Endothelial cell of umbilical vein (primary cell): ENCODE measurements around the gene GABRB2. TPM values are rescaled to one million over a fixed set of nuclear protein-coding genes. Genes with fewer than 3 reads are reported as not detected.

ENCODE experiments used
- BruUV-seq: library from RNA; stranded (reverse); fragments of 400-500 nt; replicated peaks from 2 replicates; lab custom pipeline; 2021; lab: Mats Ljungman, UMichigan
- CTCF ChIA-PET: fragments of 300-600, 350-600 bp; sonication (Branson Sonifier 250); formaldehyde crosslinking; loops from one replicate; lab custom pipeline; 2021; ENCODE audit warnings: antibody characterized with exemption, inconsistent platforms; lab: Charles Lee
- POLR2A ChIA-PET: fragments of 300-600, 350-600 bp; sonication (Branson Sonifier 250); formaldehyde crosslinking; loops from one replicate; lab custom pipeline; 2021; ENCODE audit warnings: antibody characterized with exemption, inconsistent platforms; lab: Charles Lee
- DNase-seq: peaks from one replicate; pipeline ENCODE4 v3.0.0-alpha.2; 2011; ENCODE audit warnings: low read depth, low spot score
- FAIRE-seq: peaks from 2 replicates; lab custom pipeline; 2011; peaks lifted over from hg19 to GRCh38; lab: Jason Lieb, UNC
- H2AFZ ChIP-seq: 2 replicates; pipeline ENCODE4 v1.6.0; 2012; ENCODE audit warnings: low read depth, low read length, control low read depth, inconsistent platforms
- H3K27ac ChIP-seq: 2 replicates; pipeline ENCODE4 v1.5.1; 2011; ENCODE audit warnings: low read depth, mild to moderate bottlenecking, control low read depth, low read length, moderate library complexity; ENCODE audit not compliant: insufficient read depth
- H3K27me3 ChIP-seq, 2 experiments: 2 replicates each; pipeline versions ENCODE4 v1.6.0 to v1.6.1; 2011; ENCODE audit warnings: low read length in 2 of 2, mixed read lengths in 1 of 2; ENCODE audit not compliant: control insufficient read depth in 2 of 2, insufficient read depth in 2 of 2
- H3K36me3 ChIP-seq, 2 experiments: 2 replicates in 1 of 2; 3 replicates in 1 of 2; pipeline ENCODE4 v1.5.1; 2011; ENCODE audit warnings: low read length in 2 of 2, mild to moderate bottlenecking in 1 of 2, moderate library complexity in 1 of 2; ENCODE audit not compliant: control insufficient read depth in 2 of 2, insufficient read depth in 2 of 2; ENCODE audit errors: extremely low read depth in 1 of 2
- H3K4me1 ChIP-seq: 3 replicates; pipeline ENCODE4 v1.5.1; 2011; ENCODE audit warnings: mild to moderate bottlenecking, low read length; ENCODE audit not compliant: control insufficient read depth, insufficient read depth; ENCODE audit errors: extremely low read depth
- H3K4me2 ChIP-seq: 2 replicates; pipeline ENCODE4 v1.6.1; 2011; ENCODE audit warnings: low read length, control low read depth, mixed read lengths; ENCODE audit not compliant: insufficient read depth
- H3K4me3 ChIP-seq, 3 experiments: fragments of 200-600 bp in 1 of 3; sonication (generic), shearing (Covaris generic) in 1 of 3; replicated peaks in 1 of 3; 2 replicates each; pipeline ENCODE4 v1.5.1; 2011 to 2016; ENCODE audit warnings: control low read depth in 3 of 3, low read length in 3 of 3, mild to moderate bottlenecking in 2 of 3, inconsistent platforms in 1 of 3, low read depth in 1 of 3, moderate library complexity in 1 of 3; ENCODE audit not compliant: insufficient read depth in 1 of 3
- H3K79me2 ChIP-seq: 2 replicates; pipeline ENCODE4 v1.6.0; 2012; ENCODE audit warnings: low read length, inconsistent platforms; ENCODE audit not compliant: control insufficient read depth, insufficient read depth
- H3K9ac ChIP-seq: replicated peaks from 2 replicates; pipeline ENCODE3; 2011; ENCODE audit warnings: low read length, control low read depth; ENCODE audit not compliant: insufficient read depth; ENCODE audit errors: extremely low read depth
- H3K9me1 ChIP-seq: replicated peaks from 3 replicates; pipeline ENCODE4 v1.6.0; 2011; ENCODE audit warnings: mild to moderate bottlenecking, low read length; ENCODE audit not compliant: control insufficient read depth, insufficient read depth; ENCODE audit errors: extremely low read depth
- H3K9me3 ChIP-seq: replicated peaks from 2 replicates; pipeline ENCODE4 v1.5.1; 2012; ENCODE audit warnings: low read length, inconsistent platforms; ENCODE audit not compliant: control insufficient read depth, insufficient read depth
- H4K20me1 ChIP-seq: replicated peaks from 2 replicates; pipeline ENCODE3; 2011; ENCODE audit warnings: mild to moderate bottlenecking, low read length; ENCODE audit not compliant: control insufficient read depth, insufficient read depth; ENCODE audit errors: extremely low read depth
- EZH2 ChIP-seq: IDR thresholded peaks from 2 replicates; pipeline ENCODE4 v1.6.1; 2012; ENCODE audit warnings: borderline replicate concordance, low read depth, mild to moderate bottlenecking, moderate library complexity, low read length, inconsistent platforms; ENCODE audit not compliant: severe bottlenecking
- FOS ChIP-seq: IDR thresholded peaks from 2 replicates; pipeline ENCODE4 v1.6.1; 2011; ENCODE audit warnings: mild to moderate bottlenecking, low read length, moderate library complexity, borderline replicate concordance; ENCODE audit not compliant: insufficient read depth
- GATA2 ChIP-seq: IDR thresholded peaks from 2 replicates; pipeline ENCODE4 v1.7.0; 2011; ENCODE audit warnings: low read depth, mild to moderate bottlenecking, moderate library complexity, mixed read lengths, low read length; ENCODE audit not compliant: insufficient read length, insufficient read depth
- JUN ChIP-seq: IDR thresholded peaks from 2 replicates; pipeline ENCODE4 v1.6.1; 2011; ENCODE audit warnings: borderline replicate concordance, low read depth; ENCODE audit not compliant: insufficient read length, insufficient read depth
- MAX ChIP-seq: IDR thresholded peaks from 2 replicates; pipeline ENCODE4 v1.6.1; 2011; ENCODE audit not compliant: insufficient read depth, insufficient read length
- MYC ChIP-seq: IDR thresholded peaks from one replicate; pipeline ENCODE4 v1.6.1; 2011; ENCODE audit warnings: mild to moderate bottlenecking, low read depth, low read length
- POLR2A ChIP-seq: IDR thresholded peaks from 2 replicates; pipeline ENCODE4 v1.6.1; 2012; ENCODE audit warnings: low read depth, mild to moderate bottlenecking, control low read depth, low read length
- POLR2AphosphoS5 ChIP-seq: IDR thresholded peaks from 2 replicates; pipeline ENCODE4 v1.6.1; 2012; ENCODE audit warnings: low read depth, mild to moderate bottlenecking, control low read depth, low read length, moderate library complexity; ENCODE audit not compliant: insufficient read depth
- dilution Hi-C: fragments of 300-500 bp; cut with MboI; formaldehyde crosslinking; loops from one replicate; pipeline ENCODE4 v1.15.0; 2019; ENCODE audit warnings: low sequenced_read_pairs; ENCODE audit not compliant: extremely low pct_ligation_motif_present
- intact Hi-C: fragments of 100-400 bp; cut with micrococcal nuclease; formaldehyde crosslinking; loops from one replicate; pipeline ENCODE4 v1.10.0; 2022
- polyA plus RNA-seq, 4 experiments: library from polyadenylated mRNA; depleted of rRNA in 3 of 4; stranded (reverse) in 3 of 4; unstranded in 1 of 4; fragments of >200 nt; gene quantifications; 2 replicates each; pipeline versions ENCODE4 v1.2.1 to v1.2.3, GENCODE V29; 2011 to 2012; ENCODE audit warnings: missing spikeins in 1 of 4
- total RNA-seq: library from RNA; stranded (reverse); gene quantifications from 2 replicates; pipeline ENCODE4 v1.2.3, GENCODE V29; 2021
- TF ChIP-seq, protein P1 (sequence below), 2 donors: IDR thresholded peaks; 1 replicate in 1 of 2; 2 replicates in 1 of 2; pipeline ENCODE4 v1.5.1; 2011; ENCODE audit warnings: low read length in 2 of 2, mild to moderate bottlenecking in 2 of 2, moderate library complexity in 2 of 2, control low read depth in 1 of 2, inconsistent platforms in 1 of 2, low read depth in 1 of 2; ENCODE audit not compliant: insufficient read depth in 1 of 2; ENCODE audit errors: extremely low read depth in 1 of 2

GABRB2 gene
- total and polyA plus RNA-seq, 2 donors (not counting 3 experiments of a cell fraction or from before 2014, with no cell fraction given): not detected

GRCh38 chr5:161269125-161269524 is 277.4 kb downstream of the GABRB2 start:
- no peak for FAIRE-seq
- Histone ChIP-seq H3K4me3 (no peak overlapping the region), H3K27me3 (no peaks in the 10 kb centered on the region), H3K79me2 (no peaks in the 10 kb centered on the region), H4K20me1 (no peaks in the 10 kb centered on the region), H3K9me1 (no peaks in the 10 kb centered on the region), H3K9me3 (peaks cover 2% of the 10 kb centered on the region), H3K9ac (no peak overlapping the region), H3K4me2 (no peak overlapping the region), H3K36me3 (no peaks in the 10 kb centered on the region), H3K27ac (no peak overlapping the region), H3K4me1 (no peaks in the 10 kb centered on the region), H2AFZ (no peak overlapping the region)
- intact Hi-C loops: no loop called here
- dilution Hi-C loops: no loop called here
- TF ChIP-seq FOS (no peak), EZH2 (no peak), JUN (no peak), POLR2A (no peak), MYC (no peak), MAX (no peak), POLR2AphosphoS5 (no peak), GATA2 (no peak)
- TF ChIP-seq, protein P1, sequence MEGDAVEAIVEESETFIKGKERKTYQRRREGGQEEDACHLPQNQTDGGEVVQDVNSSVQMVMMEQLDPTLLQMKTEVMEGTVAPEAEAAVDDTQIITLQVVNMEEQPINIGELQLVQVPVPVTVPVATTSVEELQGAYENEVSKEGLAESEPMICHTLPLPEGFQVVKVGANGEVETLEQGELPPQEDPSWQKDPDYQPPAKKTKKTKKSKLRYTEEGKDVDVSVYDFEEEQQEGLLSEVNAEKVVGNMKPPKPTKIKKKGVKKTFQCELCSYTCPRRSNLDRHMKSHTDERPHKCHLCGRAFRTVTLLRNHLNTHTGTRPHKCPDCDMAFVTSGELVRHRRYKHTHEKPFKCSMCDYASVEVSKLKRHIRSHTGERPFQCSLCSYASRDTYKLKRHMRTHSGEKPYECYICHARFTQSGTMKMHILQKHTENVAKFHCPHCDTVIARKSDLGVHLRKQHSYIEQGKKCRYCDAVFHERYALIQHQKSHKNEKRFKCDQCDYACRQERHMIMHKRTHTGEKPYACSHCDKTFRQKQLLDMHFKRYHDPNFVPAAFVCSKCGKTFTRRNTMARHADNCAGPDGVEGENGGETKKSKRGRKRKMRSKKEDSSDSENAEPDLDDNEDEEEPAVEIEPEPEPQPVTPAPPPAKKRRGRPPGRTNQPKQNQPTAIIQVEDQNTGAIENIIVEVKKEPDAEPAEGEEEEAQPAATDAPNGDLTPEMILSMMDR (IDR thresholded peaks at IDR 0.05; ENCODE audit: extremely low read depth in 1 of 2, insufficient read depth in 1 of 2, low read depth in 1 of 2, low read length in 2 of 2): no peak
- no TSS peak for BruUV-seq
- ChIA-PET CTCF (no interaction called here), POLR2A (no interaction called here)
- DNase-seq: no peak
